Osteoblast (primary cell): ENCODE results near the gene LCK. TPM values are rescaled to one million over a fixed set of nuclear protein-coding genes. Genes with fewer than 3 reads are reported as not detected.
A peak's percentile ranks its signal among the peaks of the same experiment; 100 is the strongest.

Experiments
- DNase-seq: peaks from one replicate; pipeline ENCODE4 v3.0.0; 2011; ENCODE audit warnings: low spot score, mixed read lengths; ENCODE audit not compliant: insufficient read length; ENCODE audit errors: missing footprints
- H2AFZ ChIP-seq: 2 replicates; pipeline ENCODE4 v1.6.0; 2011; ENCODE audit warnings: mild to moderate bottlenecking, low read length
- H3K27ac ChIP-seq: 2 replicates; pipeline ENCODE4 v1.5.1; 2011; ENCODE audit warnings: mild to moderate bottlenecking, low read depth, low read length, moderate library complexity
- H3K27me3 ChIP-seq: 2 replicates; pipeline ENCODE4 v1.6.0; 2012; ENCODE audit warnings: mild to moderate bottlenecking, control low read depth, inconsistent platforms, low read length, moderate library complexity; ENCODE audit not compliant: insufficient read depth
- H3K36me3 ChIP-seq: 2 replicates; pipeline ENCODE4 v1.5.1; 2011; ENCODE audit warnings: mild to moderate bottlenecking, low read length, control low read depth, moderate library complexity; ENCODE audit not compliant: insufficient read depth
- H3K4me1 ChIP-seq: 2 replicates; pipeline ENCODE4 v1.5.1; 2011; ENCODE audit warnings: mild to moderate bottlenecking, low read length, control low read depth, moderate library complexity; ENCODE audit not compliant: insufficient read depth
- H3K4me2 ChIP-seq: 2 replicates; pipeline ENCODE4 v1.6.0; 2011; ENCODE audit warnings: mild to moderate bottlenecking, low read length; ENCODE audit not compliant: insufficient read depth
- H3K4me3 ChIP-seq: fragments of 200-600 bp; sonication (generic); 3 replicates; pipeline ENCODE4 v1.5.1; 2012; ENCODE audit warnings: mild to moderate bottlenecking, low read length, inconsistent platforms; ENCODE audit not compliant: insufficient read depth
- H3K79me2 ChIP-seq: 2 replicates; pipeline ENCODE4 v1.6.0; 2012; ENCODE audit warnings: mild to moderate bottlenecking, low read length, control low read depth, inconsistent platforms; ENCODE audit not compliant: insufficient read depth
- H3K9me3 ChIP-seq: 2 replicates; pipeline ENCODE4 v1.5.1; 2011; ENCODE audit warnings: low read depth, low read length, control low read depth
- H4K20me1 ChIP-seq: 2 replicates; pipeline ENCODE4 v1.6.0; 2012; ENCODE audit warnings: mild to moderate bottlenecking, low read length, control low read depth; ENCODE audit not compliant: insufficient read depth
- CTCF ChIP-seq: IDR thresholded peaks from 2 replicates; pipeline ENCODE4 v1.5.1; 2011; ENCODE audit warnings: mild to moderate bottlenecking, low read depth, low read length, moderate library complexity; ENCODE audit errors: extremely low read depth
- small RNA-seq: library from RNA; depleted of rRNA; stranded (forward); fragments of <200 nt; gene quantifications from one replicate; pipeline ENCODE3, GENCODE V24; 2012
- total RNA-seq: library from RNA; depleted of rRNA; stranded (reverse); fragments of >200 nt; gene quantifications from 2 replicates; pipeline ENCODE4 v1.2.3, GENCODE V29; 2012

LCK gene
- total RNA-seq, 1 donor: not detected

- DNase-seq: peak; percentile 50
- Histone ChIP-seq H3K9me3 (no peaks in the 10 kb centered on the region), H3K4me2 (peak overlapping the region; percentile 84), H3K79me2 (no peaks in the 10 kb centered on the region), H3K27me3 (no peaks in the 10 kb centered on the region), H3K4me3 (peak overlapping the region; percentile 73), H3K4me1 (peaks cover 12% of the 10 kb centered on the region), H4K20me1 (peaks cover 16% of the 10 kb centered on the region), H3K36me3 (peaks cover 18% of the 10 kb centered on the region), H3K27ac (no peak overlapping the region), H2AFZ (no peak overlapping the region)
- TF ChIP-seq CTCF: no peak
Observed at GRCh38 chr1:32334274-32334861, 83.3 kb downstream of the LCK start.

GRCh38 chr1:32334864-32335534, 83.9 kb downstream of the LCK start:
- Histone ChIP-seq H3K4me3 (peak overlapping the region; percentile 73), H3K27me3 (no peaks in the 10 kb centered on the region), H3K4me2 (peak overlapping the region; percentile 84), H2AFZ (no peak overlapping the region), H3K4me1 (peaks cover 12% of the 10 kb centered on the region), H3K27ac (no peak overlapping the region), H4K20me1 (peaks cover 16% of the 10 kb centered on the region), H3K79me2 (no peaks in the 10 kb centered on the region), H3K36me3 (peaks cover 18% of the 10 kb centered on the region), H3K9me3 (no peaks in the 10 kb centered on the region)
- peak; percentile 91 for DNase-seq
- peak; percentile 56 for TF ChIP-seq CTCF

GRCh38 chr1:32335535-32335789, 84.4 kb downstream of the LCK start:
- H3K79me2 ChIP-seq: no peaks in the 10 kb centered on the region
- H3K27ac ChIP-seq: no peak overlapping the region
- peak overlapping the region; percentile 84 for H3K4me2 ChIP-seq
- H3K4me3 ChIP-seq: peak overlapping the region; percentile 73
- no peaks in the 10 kb centered on the region for H3K9me3 ChIP-seq
- no peak for DNase-seq
- no peak for TF ChIP-seq CTCF
- H4K20me1 ChIP-seq: peaks cover 16% of the 10 kb centered on the region
- peaks cover 12% of the 10 kb centered on the region for H3K4me1 ChIP-seq
- H3K27me3 ChIP-seq: no peaks in the 10 kb centered on the region
- peaks cover 17% of the 10 kb centered on the region for H3K36me3 ChIP-seq
- H2AFZ ChIP-seq: no peak overlapping the region

Small RNA genes within 50 kb of the gene (small RNA-seq; reads per million reads assigned to genes)
- gene RF00017 (not detected), gene RF00019 (not detected)

Other genes with a start within 250 kb of the LCK start
- gene KHDRBS1, start 237.4 kb upstream of the LCK start, total RNA-seq: 52.8 and 53.9 TPM in 2 replicates
- gene TMEM39B, start 178.3 kb upstream of the LCK start, total RNA-seq: 4.7 and 5.6 TPM in 2 replicates
- 64.8 and 65.5 TPM in 2 replicates for gene KPNA6, start 143.2 kb upstream of the LCK start, total RNA-seq
- gene TXLNA, start 71.6 kb upstream of the LCK start, total RNA-seq: 136 and 140 TPM in 2 replicates
- gene CCDC28B, start 50.7 kb upstream of the LCK start, total RNA-seq: 8.0 and 11.8 TPM in 2 replicates
- gene IQCC, start 45.6 kb upstream of the LCK start, total RNA-seq: 1.8 TPM in 2 replicates
- gene DCDC2B, start 42.2 kb upstream of the LCK start, total RNA-seq: under 0.01 TPM in 1 of 2 replicates, not detected in the other
- gene TMEM234, start 28.9 kb upstream of the LCK start, total RNA-seq: 21.5 and 24.2 TPM in 2 replicates
- 253 and 255 TPM in 2 replicates for gene EIF3I, start 28.9 kb upstream of the LCK start, total RNA-seq
- gene FAM167B, start 4.0 kb upstream of the LCK start, total RNA-seq: 2.5 and 4.4 TPM in 2 replicates
- gene HDAC1, start 40.8 kb downstream of the LCK start, total RNA-seq: 44.5 and 46.6 TPM in 2 replicates
- 15.9 and 16.6 TPM in 2 replicates for gene MARCKSL1, start 85.0 kb downstream of the LCK start, total RNA-seq
- gene FAM229A, start 111.2 kb downstream of the LCK start, total RNA-seq: 1.8 and 2.5 TPM in 2 replicates
- 1.5 and 1.8 TPM in 2 replicates for gene TSSK3, start 111.3 kb downstream of the LCK start, total RNA-seq
- 68.0 and 69.0 TPM in 2 replicates for gene BSDC1, start 143.2 kb downstream of the LCK start, total RNA-seq
- gene ZBTB8B, start 213.8 kb downstream of the LCK start, total RNA-seq: under 0.01 TPM in 2 replicates